NCI-H2171 treated with DMSO at 0.1 percent for 48 hours (cell line): ENCODE measurements around the gene CCDC24.

Experiments used
- DNase-seq: peaks from one replicate; lab custom pipeline; 2025; lab: John Stamatoyannopoulos, UW

Gene CCDC24

GRCh38 chr1:43981135-43981491 is 10.3 kb upstream of the CCDC24 start:
- no peak for DNase-seq

DNA sequence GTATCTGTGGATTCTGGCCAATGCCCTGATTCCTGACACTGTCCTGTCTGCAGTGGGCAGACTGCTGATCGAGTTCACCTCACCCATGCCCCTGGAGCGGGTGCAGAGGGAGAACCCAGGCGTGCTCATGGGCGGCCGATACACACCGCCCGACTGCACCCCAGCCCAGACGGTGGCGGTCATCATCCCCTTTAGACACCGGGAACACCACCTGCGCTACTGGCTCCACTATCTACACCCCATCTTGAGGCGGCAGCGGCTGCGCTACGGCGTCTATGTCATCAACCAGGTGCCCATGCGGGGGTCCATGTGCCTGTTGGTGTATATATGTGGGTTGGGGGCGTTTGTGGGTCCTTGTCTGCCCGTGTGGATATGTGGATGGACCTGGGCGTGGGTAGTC is 9.8 kb upstream of the CCDC24 start:
- DNase-seq = no peak

DNA sequence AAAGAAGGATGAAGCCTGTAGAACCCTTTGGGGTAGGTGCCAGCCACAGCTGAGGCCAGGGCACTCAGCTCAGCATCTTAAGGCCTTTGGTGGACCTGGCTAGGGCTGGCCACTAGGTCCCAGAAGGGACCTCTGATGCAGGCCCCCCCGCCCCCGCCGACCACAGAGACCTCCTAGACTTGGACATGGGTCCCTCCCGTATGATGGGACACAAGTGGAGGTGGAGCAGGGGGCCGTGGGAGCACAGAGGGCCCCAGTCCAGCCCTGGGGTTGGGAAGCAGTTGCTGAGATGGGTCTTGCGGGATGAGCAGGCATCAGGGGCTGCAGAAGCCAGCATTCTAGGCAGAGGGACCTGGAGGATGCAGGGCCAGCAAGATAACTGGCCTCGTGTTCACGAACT is 9.2 kb upstream of the CCDC24 start:
- DNase-seq = no peak

DNA sequence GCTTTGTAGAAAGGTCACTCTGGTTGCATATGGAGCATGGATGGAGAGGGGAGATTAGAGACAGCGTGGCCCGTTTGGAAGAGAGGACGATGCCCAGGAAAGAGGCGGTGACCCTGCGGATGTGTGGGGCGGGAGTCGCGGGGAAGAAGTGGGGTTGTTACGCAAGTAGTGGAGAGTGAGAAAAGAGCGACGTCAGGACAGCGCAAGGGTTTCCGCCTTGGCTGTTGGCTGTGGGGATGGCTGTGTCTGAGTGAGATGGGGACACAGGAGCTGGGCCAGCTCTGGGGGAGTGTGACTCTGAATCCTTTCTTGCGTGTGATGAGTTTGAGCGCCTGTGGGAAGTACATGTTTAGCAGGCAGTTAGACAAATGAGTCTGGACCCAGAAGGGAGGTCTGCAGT is 8.6 kb upstream of the CCDC24 start:
- DNase-seq = no peak

- no peak for DNase-seq
Measured at GRCh38 chr1:43983253-43983899, 8.0 kb upstream of the CCDC24 start.

DNA sequence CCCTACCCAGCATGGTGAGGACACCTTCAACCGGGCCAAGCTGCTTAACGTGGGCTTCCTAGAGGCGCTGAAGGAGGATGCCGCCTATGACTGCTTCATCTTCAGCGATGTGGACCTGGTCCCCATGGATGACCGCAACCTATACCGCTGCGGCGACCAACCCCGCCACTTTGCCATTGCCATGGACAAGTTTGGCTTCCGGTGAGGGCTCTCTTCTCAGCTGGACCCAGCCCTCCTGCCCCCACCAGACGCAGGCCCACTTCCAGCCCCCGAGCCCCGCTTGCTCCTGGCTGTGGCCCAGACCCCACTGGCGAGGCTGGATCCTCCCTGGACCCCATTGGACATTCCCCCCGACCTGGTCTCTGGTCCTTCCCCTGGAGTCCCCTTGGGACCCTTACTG is 6.5 kb upstream of the CCDC24 start:
- no peak for DNase-seq

GRCh38 chr1:43985984-43986595 is 5.3 kb upstream of the CCDC24 start:
- no peak for DNase-seq

- no peak for DNase-seq
Measured at GRCh38 chr1:43986712-43987111, 4.7 kb upstream of the CCDC24 start.

DNA sequence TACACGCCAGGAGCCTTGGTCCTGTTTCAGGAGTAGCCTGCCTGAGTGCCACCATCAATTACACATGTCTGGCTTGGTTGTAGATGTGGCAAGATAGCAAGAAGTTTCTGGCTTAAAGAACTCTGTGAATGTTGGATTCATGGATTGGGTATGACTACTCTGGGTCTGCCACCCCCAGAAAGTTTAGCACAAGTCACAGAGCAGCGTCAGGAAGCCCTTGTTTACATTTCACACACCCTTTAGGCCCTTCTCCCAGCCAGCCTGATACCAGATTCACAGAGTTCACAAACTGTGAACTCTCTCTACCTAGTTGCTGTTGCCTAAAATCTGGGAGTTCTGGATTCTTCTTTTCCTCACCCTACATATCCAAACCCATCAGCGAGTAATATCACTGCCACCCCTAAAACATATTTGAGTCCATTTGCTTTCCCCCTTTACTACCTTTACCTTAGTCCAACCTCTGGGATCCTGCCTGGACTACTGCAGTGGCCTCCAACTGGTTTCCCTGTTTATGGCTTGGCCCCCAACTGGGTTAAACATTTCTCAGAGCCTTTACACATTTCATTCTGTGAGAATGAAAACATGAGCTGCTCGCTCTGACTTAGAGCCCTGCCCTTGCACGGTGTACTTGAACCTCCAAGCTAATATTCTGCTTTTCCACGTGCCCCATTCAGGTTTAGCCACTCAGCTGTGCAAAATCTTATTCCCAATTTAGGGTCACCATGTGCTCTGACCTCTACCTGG is 4.1 kb upstream of the CCDC24 start:
- no peak for DNase-seq

- DNase-seq = no peak
Measured at GRCh38 chr1:43990271-43991199, 864 bp upstream of the CCDC24 start.

- peak; percentile 41 for DNase-seq
Measured at GRCh38 chr1:43991200-43991475, 261 bp upstream of the CCDC24 start.

- DNase-seq = no peak
Measured at GRCh38 chr1:43992232-43992995, 1.0 kb downstream of the CCDC24 start.

- DNase-seq = no peak
Measured at GRCh38 chr1:43993206-43993914, 2.0 kb downstream of the CCDC24 start.

DNA sequence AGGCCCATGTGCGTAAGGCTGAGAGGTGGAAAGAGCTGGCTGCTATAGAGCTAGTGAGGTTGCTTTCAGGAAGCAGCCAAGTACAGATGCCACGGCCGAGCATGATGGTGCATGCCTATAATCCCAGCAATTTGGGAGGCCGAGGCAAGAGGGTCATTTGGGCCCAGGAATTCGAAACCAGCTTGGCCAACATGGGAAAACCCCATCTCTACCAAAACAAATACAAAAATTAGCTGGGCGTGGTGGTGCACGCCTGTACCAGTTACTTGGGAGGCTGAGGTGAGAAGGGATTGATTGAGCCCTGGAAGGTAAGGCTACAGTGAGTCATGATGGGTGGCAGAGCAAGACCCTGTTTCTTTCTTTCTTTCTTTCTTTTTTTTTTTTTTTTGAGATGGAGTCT is 2.7 kb downstream of the CCDC24 start:
- DNase-seq = no peak

- DNase-seq = peak; percentile 50
Measured at GRCh38 chr1:43994794-43995790, 3.7 kb downstream of the CCDC24 start.

DNA sequence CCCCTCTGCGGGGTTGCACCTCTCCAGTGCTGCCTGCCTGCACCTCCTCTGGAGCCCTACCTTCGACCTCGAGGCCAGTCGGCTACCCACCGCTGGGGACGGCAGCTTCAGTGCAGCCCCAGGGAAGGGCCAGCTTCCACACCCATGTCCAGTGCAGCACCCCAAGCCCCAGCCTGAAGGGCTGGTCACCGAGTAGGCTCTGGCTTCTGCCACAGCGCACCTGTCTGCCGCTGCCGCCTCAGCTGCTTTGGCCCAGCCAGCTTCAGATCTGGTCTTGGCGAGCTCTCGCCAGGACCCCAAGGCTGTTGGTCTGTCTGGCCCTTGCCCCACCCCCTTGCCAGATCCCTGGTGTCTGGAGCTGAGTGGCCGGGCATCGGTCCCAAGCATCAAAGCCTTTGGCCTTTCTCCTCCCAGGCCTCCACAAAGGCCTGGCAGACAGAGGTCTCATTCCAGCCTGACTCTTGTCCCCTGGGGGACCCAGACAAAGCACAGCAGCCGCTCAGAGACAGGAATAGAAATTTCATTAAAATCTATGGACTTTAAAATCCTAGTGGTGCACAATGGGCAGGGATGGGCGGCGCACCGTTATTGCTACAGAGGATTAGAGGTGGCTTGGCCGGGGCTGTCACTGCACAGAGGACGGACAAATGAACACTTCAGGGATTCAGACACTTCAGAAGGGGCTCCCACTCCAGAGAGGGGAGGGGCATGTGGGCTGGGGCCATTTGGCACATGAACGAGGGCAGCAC is 4.8 kb downstream of the CCDC24 start:
- DNase-seq = no peak

DNA sequence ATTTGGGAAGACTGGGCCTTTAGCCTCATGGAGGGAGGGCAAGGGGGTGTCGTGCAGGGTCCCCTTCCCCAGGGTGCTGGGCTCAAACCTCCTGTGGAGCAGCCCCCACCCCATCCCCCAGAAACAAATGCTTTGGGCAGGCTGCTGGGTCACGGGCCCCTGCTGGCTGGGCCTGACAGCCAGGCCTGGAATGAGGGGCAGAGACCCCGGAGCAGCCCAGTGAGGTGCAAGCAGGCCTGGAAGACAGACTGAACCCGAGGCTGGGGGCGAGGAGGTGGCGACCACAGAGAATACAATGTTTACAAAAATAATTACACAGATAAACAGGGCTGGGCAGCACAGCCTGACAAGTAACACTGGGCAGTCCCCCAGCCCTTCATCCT is 5.3 kb downstream of the CCDC24 start:
- DNase-seq = no peak

DNA sequence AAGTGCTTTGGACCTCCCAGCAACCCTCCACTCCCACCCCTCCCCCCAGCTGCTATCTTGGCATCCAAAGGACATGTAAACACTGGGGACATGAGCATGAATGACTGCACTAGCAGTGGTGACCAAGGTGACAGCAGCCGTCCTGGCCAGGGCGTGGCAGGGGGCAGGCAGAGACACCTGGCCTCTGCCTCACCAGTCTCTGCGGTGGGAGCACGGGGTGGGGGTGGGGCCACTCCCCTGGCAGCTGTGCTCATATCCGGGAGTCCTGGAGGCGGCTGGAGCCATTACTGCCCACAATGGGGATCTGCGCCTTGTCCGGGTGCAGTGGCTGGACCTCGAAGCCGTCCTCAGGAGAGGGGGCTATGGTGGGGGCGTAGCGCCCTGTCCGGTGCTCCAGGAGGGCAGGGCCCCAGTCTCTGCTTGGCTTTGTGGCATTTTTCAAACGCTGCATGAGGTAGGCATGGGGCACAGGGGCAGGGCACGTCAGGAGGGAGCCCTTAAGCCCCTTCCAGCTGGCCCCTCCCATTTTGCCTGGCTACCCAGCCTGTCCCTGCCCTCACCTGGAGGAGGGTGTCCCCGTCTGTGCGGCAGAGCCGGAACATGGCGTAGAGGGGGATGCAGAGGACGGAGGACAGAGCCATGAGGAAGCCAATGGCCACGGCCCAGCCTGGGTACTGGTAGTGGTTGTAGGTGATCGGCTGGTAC is 6.0 kb downstream of the CCDC24 start:
- DNase-seq = no peak

DNA sequence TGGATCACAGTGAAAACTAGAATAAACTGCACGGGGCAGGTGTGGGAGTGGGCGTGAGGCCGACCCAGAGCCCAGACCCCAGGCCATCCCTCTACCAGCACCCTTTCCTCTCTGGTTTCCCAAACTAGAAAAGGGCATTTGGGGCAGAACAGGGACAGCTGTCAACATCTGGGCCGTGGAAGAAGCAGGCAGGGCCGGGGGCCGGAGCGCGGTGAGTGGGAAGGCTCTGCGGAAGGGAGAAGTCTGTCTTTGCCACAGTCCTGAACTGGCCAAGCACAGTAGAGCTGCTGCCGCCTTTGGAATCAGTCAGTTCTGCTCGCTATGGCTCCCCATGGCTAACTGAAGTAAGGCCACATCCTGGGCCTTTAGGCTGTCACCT is 6.6 kb downstream of the CCDC24 start:
- DNase-seq = no peak
